Measurements from ENCODE around the gene CLIC4. TPM values are rescaled to one million over a fixed set of nuclear protein-coding genes. Genes with fewer than 3 reads are reported as not detected.
"Not testable (repeated sequence)": the region's sequence is repeated elsewhere in the genome, so short reads cannot be mapped to it uniquely, and the experiment has no call there.

The CLIC4 gene
- total RNA-seq, 1 experiment from 2014 or later, result 123 TPM

DNA sequence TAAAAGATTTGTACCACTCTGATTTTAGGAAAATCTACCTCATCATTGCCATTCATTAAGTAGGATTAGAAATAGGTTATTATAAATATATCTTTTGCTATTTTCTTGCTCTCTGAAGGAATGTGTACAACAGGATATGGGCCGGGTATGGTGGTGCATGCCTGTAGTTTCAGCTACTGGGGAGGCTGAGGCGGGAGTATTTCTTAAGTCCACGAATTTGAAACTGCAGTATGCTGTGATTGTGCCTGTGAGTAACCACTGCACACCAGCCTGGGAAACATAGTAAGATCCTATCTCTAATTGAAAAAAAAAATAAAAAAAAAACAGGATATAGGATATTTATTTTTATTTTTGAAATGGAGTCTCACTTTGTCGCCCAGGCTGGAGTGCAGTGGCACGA is 50.0 kb downstream of the CLIC4 start:
- Histone ChIP-seq H3K27ac (no peak overlapping the region), H3F3A (ENCODE audit: insufficient read depth, low read depth) (peaks cover 9% of the 10 kb centered on the region), H3K27me3 (ENCODE audit: insufficient read depth, low read depth) (no peaks in the 10 kb centered on the region), H3K9me2 (ENCODE audit: insufficient read depth) (no peaks in the 10 kb centered on the region), H3K4me3 (no peak overlapping the region), H3K79me2 (ENCODE audit: low read depth) (peaks cover 10% of the 10 kb centered on the region; the same call in 1 of the 2 replicates), H3K9me3 (ENCODE audit: insufficient read depth, low read depth) (no peaks in the 10 kb centered on the region), H3K4me2 (no peak overlapping the region), H4K20me1 (ENCODE audit: insufficient read depth) (peaks cover 7% of the 10 kb centered on the region; the same call in 1 of the 2 replicates), H3K4me1 (replicated peaks; ENCODE audit: insufficient read depth) (no peaks in the 10 kb centered on the region), H3K36me3 (ENCODE audit: low read depth) (peaks cover 4% of the 10 kb centered on the region; the same call in 1 of the 2 replicates), H2AFZ (no peak overlapping the region)
- intact Hi-C loops (cut with micrococcal nuclease; ENCODE audit: unreplicated experiment), result no loop called here
- no peak for DNase-seq
- TF ChIP-seq, protein P1, sequence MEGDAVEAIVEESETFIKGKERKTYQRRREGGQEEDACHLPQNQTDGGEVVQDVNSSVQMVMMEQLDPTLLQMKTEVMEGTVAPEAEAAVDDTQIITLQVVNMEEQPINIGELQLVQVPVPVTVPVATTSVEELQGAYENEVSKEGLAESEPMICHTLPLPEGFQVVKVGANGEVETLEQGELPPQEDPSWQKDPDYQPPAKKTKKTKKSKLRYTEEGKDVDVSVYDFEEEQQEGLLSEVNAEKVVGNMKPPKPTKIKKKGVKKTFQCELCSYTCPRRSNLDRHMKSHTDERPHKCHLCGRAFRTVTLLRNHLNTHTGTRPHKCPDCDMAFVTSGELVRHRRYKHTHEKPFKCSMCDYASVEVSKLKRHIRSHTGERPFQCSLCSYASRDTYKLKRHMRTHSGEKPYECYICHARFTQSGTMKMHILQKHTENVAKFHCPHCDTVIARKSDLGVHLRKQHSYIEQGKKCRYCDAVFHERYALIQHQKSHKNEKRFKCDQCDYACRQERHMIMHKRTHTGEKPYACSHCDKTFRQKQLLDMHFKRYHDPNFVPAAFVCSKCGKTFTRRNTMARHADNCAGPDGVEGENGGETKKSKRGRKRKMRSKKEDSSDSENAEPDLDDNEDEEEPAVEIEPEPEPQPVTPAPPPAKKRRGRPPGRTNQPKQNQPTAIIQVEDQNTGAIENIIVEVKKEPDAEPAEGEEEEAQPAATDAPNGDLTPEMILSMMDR (conservative IDR thresholded peaks at IDR 0.05), result no peak
- TF ChIP-seq EZH2 (IDR thresholded peaks at IDR 0.05; ENCODE audit: low read depth), result no peak
- POLR2A ChIA-PET (ENCODE audit: unreplicated experiment), result no interaction called here
- CTCF ChIA-PET, result no interaction called here
- no TSS peak for BruUV-seq (replicated peaks)

DNA sequence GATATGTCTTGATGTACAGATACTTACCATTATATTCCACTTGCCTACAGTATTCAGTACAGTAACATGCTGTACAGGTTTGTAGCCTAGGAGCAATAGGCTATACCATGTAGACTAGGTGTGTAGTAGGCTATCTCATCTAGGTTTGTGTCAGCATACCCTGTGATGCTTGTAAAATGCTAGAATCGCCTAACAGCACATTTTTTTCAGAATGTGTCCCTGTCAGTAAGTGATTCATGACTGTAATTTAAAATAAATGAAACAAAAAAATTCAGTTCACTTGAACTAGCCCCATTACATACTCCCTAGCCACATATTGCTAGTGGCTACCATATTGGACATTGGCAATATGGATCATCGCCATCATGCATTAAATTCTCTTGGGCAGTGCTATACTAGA is 51.3 kb downstream of the CLIC4 start:
- Histone ChIP-seq H3K9me3 (ENCODE audit: insufficient read depth, low read depth) (no peaks in the 10 kb centered on the region), H3K9me2 (ENCODE audit: insufficient read depth) (no peaks in the 10 kb centered on the region), H3K79me2 (ENCODE audit: low read depth) (peaks cover 6% of the 10 kb centered on the region; the same call in 1 of the 2 replicates), H3K4me3 (no peak overlapping the region), H3K27ac (no peak overlapping the region), H3F3A (ENCODE audit: insufficient read depth, low read depth) (peaks cover 9% of the 10 kb centered on the region), H3K4me2 (no peak overlapping the region), H4K20me1 (ENCODE audit: insufficient read depth) (peaks cover 7% of the 10 kb centered on the region; the same call in 1 of the 2 replicates), H3K4me1 (replicated peaks; ENCODE audit: insufficient read depth) (no peaks in the 10 kb centered on the region), H3K27me3 (ENCODE audit: insufficient read depth, low read depth) (no peaks in the 10 kb centered on the region), H2AFZ (no peak overlapping the region), H3K36me3 (ENCODE audit: low read depth) (peaks cover 4% of the 10 kb centered on the region; the same call in 1 of the 2 replicates)
- no TSS peak for BruUV-seq (replicated peaks)
- POLR2A ChIA-PET (ENCODE audit: unreplicated experiment), result no interaction called here
- intact Hi-C loops (cut with micrococcal nuclease; ENCODE audit: unreplicated experiment), result no loop called here
- no peak for DNase-seq
- TF ChIP-seq, protein P1 (conservative IDR thresholded peaks at IDR 0.05), result no peak
- CTCF ChIA-PET, result no interaction called here

DNA sequence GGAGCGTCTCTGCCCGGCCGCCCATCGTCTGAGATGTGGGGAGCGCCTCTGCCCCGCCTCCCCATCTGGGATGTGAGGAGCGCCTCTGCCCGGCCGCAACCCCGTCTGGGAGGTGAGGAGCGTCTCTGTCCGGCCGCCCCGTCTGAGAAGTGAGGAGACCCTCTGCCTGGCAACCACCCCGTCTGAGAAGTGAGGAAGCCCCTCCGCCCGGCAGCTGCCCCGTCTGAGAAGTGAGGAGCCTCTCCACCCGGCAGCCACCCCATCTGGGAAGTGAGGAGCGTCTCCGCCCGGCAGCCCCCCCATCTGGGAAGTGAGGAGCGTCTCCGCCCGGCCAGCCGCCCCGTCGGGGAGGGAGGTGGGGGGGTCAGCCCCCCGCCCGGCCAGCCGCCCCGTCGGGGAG is 54.0 kb downstream of the CLIC4 start:
- intact Hi-C loops (cut with micrococcal nuclease; ENCODE audit: unreplicated experiment), result not testable (repeated sequence)

DNA sequence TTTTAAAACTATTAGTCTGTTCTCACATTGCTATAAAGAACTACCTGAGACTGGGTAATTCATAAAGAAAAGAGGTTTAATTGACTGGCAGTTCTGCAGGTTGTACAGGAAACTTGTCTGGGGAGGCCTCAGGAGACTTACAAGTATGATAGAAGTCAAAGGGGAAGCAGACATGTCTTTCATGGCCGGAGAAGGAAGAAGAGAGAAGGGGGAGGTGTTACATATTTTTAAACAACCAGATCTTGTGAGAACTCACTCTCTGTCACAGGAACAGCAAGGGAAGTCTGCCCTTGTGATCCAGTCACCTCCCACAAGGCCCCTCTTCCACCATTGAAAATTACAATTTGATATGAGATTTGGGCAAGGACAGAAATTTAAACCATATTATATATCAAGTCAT is 55.9 kb downstream of the CLIC4 start:
- Histone ChIP-seq H4K20me1 (ENCODE audit: insufficient read depth) (no peaks in the 10 kb centered on the region; the same call in 1 of the 2 replicates), H3K4me1 (replicated peaks; ENCODE audit: insufficient read depth) (no peaks in the 10 kb centered on the region), H3K4me3 (no peak overlapping the region), H3K27me3 (ENCODE audit: insufficient read depth, low read depth) (no peaks in the 10 kb centered on the region), H3K9me3 (ENCODE audit: insufficient read depth, low read depth) (no peaks in the 10 kb centered on the region), H3K9me2 (ENCODE audit: insufficient read depth) (no peaks in the 10 kb centered on the region), H3F3A (ENCODE audit: insufficient read depth, low read depth) (peaks cover 9% of the 10 kb centered on the region), H3K36me3 (ENCODE audit: low read depth) (peaks cover 4% of the 10 kb centered on the region; the same call in 1 of the 2 replicates), H3K27ac (no peak overlapping the region), H3K4me2 (no peak overlapping the region), H3K79me2 (ENCODE audit: low read depth) (no peaks in the 10 kb centered on the region), H2AFZ (no peak overlapping the region)
- POLR2A ChIA-PET (ENCODE audit: unreplicated experiment), result interaction anchor here (0.6 kb wide), 1 partner anchor 117 kb away, joined by 3 read pairs; no protein-coding TSS in a partner anchor
- no peak for DNase-seq
- CTCF ChIA-PET, result no interaction called here
- TF ChIP-seq, protein P1 (conservative IDR thresholded peaks at IDR 0.05), result no peak
- no peak for TF ChIP-seq EZH2 (IDR thresholded peaks at IDR 0.05; ENCODE audit: low read depth)
- BruUV-seq (replicated peaks), result TSS peak; percentile 17
- intact Hi-C loops (cut with micrococcal nuclease; ENCODE audit: unreplicated experiment), result no loop called here

More for the DNA sequence above, 54.0 kb downstream of the CLIC4 start:
- H3K9me3 ChIP-seq (ENCODE audit: insufficient read depth, low read depth); H3K9me2 ChIP-seq (ENCODE audit: insufficient read depth); H3K4me1 ChIP-seq (replicated peaks; ENCODE audit: insufficient read depth); H3K79me2 ChIP-seq (ENCODE audit: low read depth); POLR2A ChIA-PET (ENCODE audit: unreplicated experiment); H3F3A ChIP-seq (ENCODE audit: insufficient read depth, low read depth); DNase-seq; BruUV-seq (replicated peaks); H3K4me3 ChIP-seq; H4K20me1 ChIP-seq (ENCODE audit: insufficient read depth); H3K27me3 ChIP-seq (ENCODE audit: insufficient read depth, low read depth); H3K27ac ChIP-seq; CTCF ChIA-PET; H3K36me3 ChIP-seq (ENCODE audit: low read depth); H2AFZ ChIP-seq; H3K4me2 ChIP-seq: not testable (repeated sequence)
